Endothelial cell of hepatic sinusoid (primary cell): ENCODE measurements around the gene AMY2A.
"Not testable (repeated sequence)": the region's sequence is repeated elsewhere in the genome, so short reads cannot be mapped to it uniquely, and the experiment has no call there.

ENCODE experiments used
- in situ Hi-C: cut with HindIII; loops from 2 replicates; pipeline ENCODE4 v1.10.0; 2017; ENCODE audit warnings: low sequenced_read_pairs

Gene AMY2A

DNA sequence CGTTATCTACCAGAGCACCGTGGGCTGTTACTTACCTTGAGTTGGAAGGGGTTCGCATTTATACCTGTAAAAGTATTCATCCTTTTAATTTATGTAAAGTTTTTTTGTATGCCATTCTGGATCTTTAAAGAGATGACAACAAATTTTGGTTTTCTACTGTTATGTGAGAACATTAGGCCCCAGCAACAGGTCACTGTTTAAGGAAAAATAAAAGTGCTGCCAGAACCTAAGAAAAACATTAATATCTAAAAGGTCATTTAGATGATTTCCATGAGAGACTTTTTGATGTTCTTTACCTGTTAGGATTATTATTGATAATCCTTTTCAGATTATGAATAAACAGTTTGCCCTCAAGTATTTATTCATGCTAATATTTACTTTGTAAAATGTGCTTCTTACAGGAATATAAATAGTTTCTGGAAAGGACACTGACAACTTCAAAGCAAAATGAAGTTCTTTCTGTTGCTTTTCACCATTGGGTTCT lies at the start of gene AMY2A:
TSS of gene AMY2A (plus strand) at position 434 of the 484 bp plus-strand sequence. CDS start at position 448, 14 bp downstream.
- in situ Hi-C loops: not testable (repeated sequence)

DNA sequence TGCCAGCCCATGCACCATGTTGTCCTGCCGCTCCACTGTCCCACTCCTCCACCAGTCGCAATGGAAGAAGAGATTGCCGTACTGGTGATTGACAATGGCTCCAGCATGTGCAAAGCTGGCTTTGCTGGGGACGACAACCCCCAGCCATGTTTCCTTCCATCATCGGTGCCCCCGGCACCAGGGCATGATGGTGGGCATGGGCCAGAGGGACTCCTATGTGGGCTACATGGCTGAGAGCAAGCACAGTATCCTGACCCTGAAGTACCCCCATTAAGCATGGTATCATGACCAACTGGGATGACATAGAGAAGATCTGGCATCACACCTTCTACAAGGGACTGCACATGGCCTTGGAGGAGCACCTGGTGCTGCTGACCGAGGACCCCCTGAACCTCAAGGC lies 47.7 kb upstream of the AMY2A start:
- in situ Hi-C loops: no loop called here

DNA sequence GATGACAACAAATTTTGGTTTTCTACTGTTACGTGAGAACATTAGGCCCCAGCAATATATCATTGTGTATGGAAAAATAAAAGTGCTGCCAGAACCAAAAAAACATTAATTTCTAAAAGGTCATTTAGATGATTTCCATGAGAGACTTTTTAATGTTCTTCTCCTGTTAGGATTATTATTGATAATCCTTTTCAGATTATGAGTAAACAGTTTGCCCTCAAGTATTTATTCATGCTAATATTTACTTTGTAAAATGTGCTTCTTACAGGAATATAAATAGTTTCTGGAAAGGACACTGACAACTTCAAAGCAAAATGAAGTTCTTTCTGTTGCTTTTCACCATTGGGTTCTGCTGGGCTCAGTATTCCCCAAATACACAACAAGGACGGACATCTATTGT lies 45.9 kb upstream of the AMY2A start, which contains the start of gene AMY2B:
TSS of gene AMY2B (plus strand) at position 301 of the 400 bp plus-strand sequence. CDS start at position 315, 14 bp downstream.
- in situ Hi-C loops: not testable (repeated sequence)

DNA sequence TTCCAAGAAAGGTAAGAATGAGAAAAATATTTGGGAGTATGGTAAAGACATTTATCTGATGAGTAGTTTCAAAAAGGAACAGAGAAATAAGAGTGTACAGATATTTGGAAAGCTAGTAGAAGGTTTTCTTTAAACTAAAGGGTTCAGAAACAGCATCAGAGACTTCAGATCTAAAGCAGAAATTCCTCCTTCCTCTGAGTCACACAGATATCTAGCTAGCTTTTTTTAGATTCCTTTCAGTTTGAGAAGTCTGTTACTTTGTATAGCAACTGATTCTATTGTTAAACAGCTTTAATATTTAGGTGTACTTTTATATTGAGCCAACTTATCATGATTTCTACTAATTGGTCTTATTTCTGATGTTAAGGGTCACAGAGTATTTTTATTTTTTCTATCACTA lies 41.2 kb upstream of the AMY2A start:
- in situ Hi-C loops: no loop called here

GRCh38 chr1:103576784-103577183 lies 40.4 kb upstream of the AMY2A start:
- in situ Hi-C loops: not testable (repeated sequence)

DNA sequence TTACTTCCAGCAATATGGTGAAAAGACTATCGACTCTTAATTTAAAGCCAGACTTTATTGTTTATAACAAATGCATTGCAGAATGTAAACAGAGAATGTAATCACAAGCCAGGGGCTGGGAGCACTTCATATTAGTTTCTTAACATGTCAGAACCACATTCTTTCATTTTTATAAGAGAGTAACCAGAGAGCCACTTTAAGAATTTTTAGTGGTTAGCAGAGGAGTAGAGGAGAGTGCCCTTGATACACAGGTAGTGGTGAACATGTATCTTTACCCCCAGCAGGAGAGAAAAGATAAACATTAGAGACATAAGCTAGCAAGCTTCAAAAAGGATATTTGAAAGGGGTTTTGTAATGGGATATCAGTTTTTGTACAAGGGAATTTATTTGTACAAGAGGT lies 34.8 kb upstream of the AMY2A start:
- in situ Hi-C loops: no loop called here

- in situ Hi-C loops: no loop called here
Observed at GRCh38 chr1:103583887-103584286, 33.3 kb upstream of the AMY2A start.

GRCh38 chr1:103584537-103584936 lies 32.7 kb upstream of the AMY2A start:
- in situ Hi-C loops: no loop called here

DNA sequence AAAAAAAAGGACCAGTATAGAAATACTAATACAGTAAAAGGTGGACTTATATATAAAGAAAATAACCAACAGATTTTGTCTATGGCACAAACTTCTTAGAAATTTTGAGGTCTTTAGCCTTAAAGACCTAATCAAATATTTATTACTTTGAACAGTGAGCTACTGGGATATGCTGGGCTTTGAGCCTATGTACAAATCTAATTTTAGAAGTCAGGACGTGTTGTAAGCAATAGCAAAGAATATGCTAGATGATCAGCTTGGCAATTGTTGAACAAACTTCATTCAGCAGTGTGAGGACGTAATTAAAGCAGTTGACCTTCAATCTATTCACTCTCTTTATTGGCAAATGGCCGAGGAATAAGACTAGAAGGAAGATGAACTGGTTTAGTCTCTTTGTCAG lies 14.5 kb upstream of the AMY2A start:
- in situ Hi-C loops: not testable (repeated sequence)

DNA sequence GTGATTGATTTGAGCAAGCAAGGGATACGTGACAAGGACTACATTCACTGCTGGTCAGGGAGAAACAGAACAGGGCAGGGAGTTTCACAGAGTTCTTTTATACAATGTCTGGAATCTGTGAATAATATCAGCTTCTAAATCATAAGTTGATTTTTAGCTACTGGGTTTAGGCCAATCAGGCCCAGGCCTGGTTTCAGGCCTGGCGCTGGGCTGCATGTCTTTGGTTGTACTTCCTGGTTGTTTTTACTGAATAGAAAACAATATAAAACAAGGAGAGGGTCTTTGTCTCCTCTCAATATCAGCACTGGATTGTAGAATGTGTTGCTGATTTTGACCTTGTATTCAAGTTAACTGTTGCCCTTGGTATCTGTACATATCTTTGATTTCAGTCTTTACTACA lies 865 bp upstream of the AMY2A start:
- in situ Hi-C loops: no loop called here

GRCh38 chr1:103627436-103627835 lies 10.2 kb downstream of the AMY2A start:
- in situ Hi-C loops: not testable (repeated sequence)

GRCh38 chr1:103641194-103641593 lies 24.0 kb downstream of the AMY2A start:
- in situ Hi-C loops: not testable (repeated sequence)

DNA sequence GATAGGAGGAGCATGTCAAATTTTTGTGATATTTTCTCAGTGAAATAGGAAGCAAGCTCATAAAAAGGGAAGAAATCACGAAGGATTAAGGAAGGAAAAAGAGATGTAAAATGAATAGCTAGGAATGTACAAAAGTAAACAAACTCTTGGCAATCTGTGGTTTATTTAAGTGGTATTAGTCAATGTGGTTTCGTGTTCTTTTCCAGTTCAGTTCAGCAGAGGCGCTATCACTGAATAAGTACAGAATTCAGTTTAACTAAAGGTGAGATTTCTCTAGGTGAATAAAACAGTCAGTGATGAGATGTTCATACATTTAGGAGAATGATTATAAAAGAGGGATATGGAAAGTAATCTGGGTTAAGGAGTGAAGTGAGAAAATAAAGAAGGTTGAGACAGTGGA lies 26.7 kb downstream of the AMY2A start:
- in situ Hi-C loops: not testable (repeated sequence)

- in situ Hi-C loops: not testable (repeated sequence)
Observed at GRCh38 chr1:103650305-103650704, 33.1 kb downstream of the AMY2A start.

- in situ Hi-C loops: not testable (repeated sequence)
Observed at GRCh38 chr1:103650889-103651288, 33.7 kb downstream of the AMY2A start.

DNA sequence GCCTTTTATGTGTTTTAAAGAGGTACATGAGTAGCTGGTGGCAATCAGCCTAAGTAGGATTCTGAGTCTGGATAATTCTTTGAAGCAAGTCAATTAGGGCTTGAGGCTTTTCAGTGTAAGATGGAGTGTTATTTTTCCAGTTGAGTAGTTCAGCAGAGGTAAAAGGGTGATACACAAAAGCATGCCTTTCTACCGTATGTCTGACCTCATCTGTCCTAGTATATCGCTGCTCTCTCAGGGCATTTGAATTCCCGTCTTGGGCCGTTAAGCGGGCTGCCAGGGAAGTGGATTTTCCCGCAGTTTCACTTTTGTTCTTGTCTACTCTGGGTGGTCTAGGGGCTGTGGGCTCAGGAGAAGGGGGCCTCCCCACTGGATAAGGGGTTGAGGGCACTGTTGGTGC lies 36.9 kb downstream of the AMY2A start:
- in situ Hi-C loops: not testable (repeated sequence)

DNA sequence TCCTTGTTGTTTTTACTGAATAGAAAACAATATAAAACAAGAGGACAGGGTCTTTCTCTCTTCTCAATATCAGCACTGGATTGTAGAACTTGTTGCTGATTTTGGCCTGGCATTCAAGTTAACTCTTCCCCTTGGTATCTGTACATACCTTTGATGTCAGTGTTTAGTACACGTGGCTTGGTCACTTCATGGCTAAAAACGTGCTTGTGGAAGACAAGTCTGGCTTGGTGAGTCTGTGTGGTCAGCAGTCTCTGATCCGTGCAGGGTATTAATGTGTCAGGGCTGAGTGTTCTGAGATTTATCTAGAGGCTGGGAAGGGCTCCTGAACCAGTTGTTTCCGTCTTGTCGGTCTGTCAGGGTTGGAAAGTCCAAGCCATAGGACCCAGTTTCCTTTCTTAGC lies 38.2 kb downstream of the AMY2A start, which contains the start of gene AMY1A:
TSS of gene AMY1A (plus strand) at position 301 of the 400 bp plus-strand sequence. CDS start 571 bp downstream, outside the sequence.
- in situ Hi-C loops: not testable (repeated sequence)
